IMR-90 (cell line): ENCODE data around the gene RAP1GAP. TPM values are rescaled to one million over a fixed set of nuclear protein-coding genes. Genes with fewer than 3 reads are reported as not detected.
A peak's percentile ranks its signal among the peaks of the same experiment; 100 is the strongest.

ENCODE experiments used
- ATAC-seq: fragments of 200-7000 bp; cut with Tn5 transposase; 2 replicates; pipeline ENCODE4 v1.9.1; 2020; ENCODE audit warnings: low read depth, mild to moderate bottlenecking, moderate library complexity
- BruUV-seq: library from RNA; stranded (reverse); fragments of 400-500 nt; replicated peaks from 2 replicates; lab custom pipeline; 2021; lab: Mats Ljungman, UMichigan
- CTCF ChIA-PET: fragments of 300-600 bp; formaldehyde crosslinking; extraction: SDS; loops from one replicate; lab custom pipeline; 2021; ENCODE audit warnings: antibody characterized with exemption; lab: Yijun Ruan, JAX
- POLR2A ChIA-PET: fragments of 300-600 bp; sonication (Branson Sonifier 250); formaldehyde crosslinking; loops from one replicate; lab custom pipeline; 2022; ENCODE audit warnings: antibody characterized with exemption; ENCODE audit not compliant: unreplicated experiment; lab: Charles Lee
- DNase-seq: peaks from one replicate; pipeline ENCODE4 v3.0.0; 2013
- H2AFZ ChIP-seq: replicated peaks from 2 replicates; pipeline ENCODE3; 2013; ENCODE audit warnings: low read length, mild to moderate bottlenecking; ENCODE audit not compliant: poor library complexity
- H2AK5ac ChIP-seq: 2 replicates; pipeline ENCODE4 v1.6.1; 2013; ENCODE audit warnings: low read depth, low read length, inconsistent platforms
- H2AK9ac ChIP-seq: replicated peaks from 2 replicates; pipeline ENCODE3; 2013; ENCODE audit warnings: mild to moderate bottlenecking, low read depth, low read length, moderate library complexity; ENCODE audit not compliant: poor library complexity
- H2BK120ac ChIP-seq: 2 replicates; pipeline ENCODE4 v1.6.1; 2013; ENCODE audit warnings: low read depth, low read length, inconsistent platforms
- H2BK15ac ChIP-seq: 3 replicates; pipeline ENCODE4 v1.6.1; 2013; ENCODE audit warnings: low read depth, low read length, inconsistent platforms
- H2BK20ac ChIP-seq: 2 replicates; pipeline ENCODE4 v1.6.1; 2013; ENCODE audit warnings: low read depth, mild to moderate bottlenecking, inconsistent platforms, low read length, moderate library complexity
- H2BK5ac ChIP-seq: 2 replicates; pipeline ENCODE4 v1.6.1; 2013; ENCODE audit warnings: mild to moderate bottlenecking, low read depth, low read length, inconsistent platforms; ENCODE audit not compliant: poor library complexity, severe bottlenecking
- H3K14ac ChIP-seq: replicated peaks from 2 replicates; pipeline ENCODE4 v1.6.1; 2013; ENCODE audit warnings: low read depth, low read length, inconsistent platforms
- H3K18ac ChIP-seq: 2 replicates; pipeline ENCODE4 v1.6.1; 2013; ENCODE audit warnings: low read depth, low read length, control low read depth
- H3K23ac ChIP-seq: 2 replicates; pipeline ENCODE4 v1.6.1; 2013; ENCODE audit warnings: low read depth, low read length, inconsistent platforms
- H3K27ac ChIP-seq: 2 replicates; pipeline ENCODE4 v1.5.1; 2013; ENCODE audit warnings: mild to moderate bottlenecking, control low read depth, low read length; ENCODE audit not compliant: insufficient read depth
- H3K27me3 ChIP-seq: 2 replicates; pipeline ENCODE4 v1.6.1; 2013; ENCODE audit warnings: low read length; ENCODE audit not compliant: control insufficient read depth, insufficient read depth
- H3K36me3 ChIP-seq: 2 replicates; pipeline ENCODE4 v1.6.1; 2013; ENCODE audit warnings: low read length, mixed read lengths; ENCODE audit not compliant: control insufficient read depth, insufficient read depth
- H3K4ac ChIP-seq: 2 replicates; pipeline ENCODE4 v1.6.1; 2013; ENCODE audit warnings: low read depth, low read length, inconsistent platforms
- H3K4me1 ChIP-seq: 2 replicates; pipeline ENCODE4 v1.6.1; 2013; ENCODE audit warnings: low read length, mixed read lengths; ENCODE audit not compliant: control insufficient read depth, insufficient read depth
- H3K4me2 ChIP-seq: 2 replicates; pipeline ENCODE4 v1.6.1; 2013; ENCODE audit warnings: low read depth, mild to moderate bottlenecking, control low read depth, low read length, moderate library complexity
- H3K4me3 ChIP-seq: 2 replicates; pipeline ENCODE4 v1.5.1; 2013; ENCODE audit warnings: low read depth, mild to moderate bottlenecking, control low read depth, low read length, moderate library complexity; ENCODE audit not compliant: insufficient read depth
- H3K56ac ChIP-seq: 2 replicates; pipeline ENCODE4 v1.6.1; 2013; ENCODE audit warnings: low read length, inconsistent platforms; ENCODE audit not compliant: insufficient read depth; ENCODE audit errors: extremely low read depth
- H3K79me1 ChIP-seq, 2 experiments: 2 replicates each; pipeline ENCODE4 v1.6.1; 2013; ENCODE audit warnings: low read length in 2 of 2, inconsistent platforms in 1 of 2, low read depth in 1 of 2
- H3K9ac ChIP-seq: 2 replicates; pipeline ENCODE4 v1.6.1; 2013; ENCODE audit warnings: low read depth, low read length, control low read depth
- H3K9me1 ChIP-seq: 2 replicates; pipeline ENCODE4 v1.6.1; 2013; ENCODE audit warnings: low read length, inconsistent platforms; ENCODE audit not compliant: insufficient read depth
- H3K9me3 ChIP-seq: 2 replicates; pipeline ENCODE4 v1.6.1; 2013; ENCODE audit warnings: low read length; ENCODE audit not compliant: control insufficient read depth, insufficient read depth
- H4K20me1 ChIP-seq: 2 replicates; pipeline ENCODE4 v1.6.1; 2013; ENCODE audit warnings: low read length, inconsistent platforms; ENCODE audit not compliant: insufficient read depth
- H4K5ac ChIP-seq: 2 replicates; pipeline ENCODE4 v1.6.1; 2013; ENCODE audit warnings: mild to moderate bottlenecking, low read depth, low read length, control low read depth
- H4K8ac ChIP-seq, 2 experiments: 2 replicates each; pipeline ENCODE4 v1.6.1; 2013; ENCODE audit warnings: low read depth in 2 of 2, low read length in 2 of 2, control low read depth in 1 of 2, inconsistent platforms in 1 of 2
- H4K91ac ChIP-seq: 2 replicates; pipeline ENCODE4 v1.6.1; 2013; ENCODE audit warnings: low read depth, low read length, inconsistent platforms; ENCODE audit not compliant: insufficient read depth
- BHLHE40 ChIP-seq: fragments of 150-350 bp; IDR thresholded peaks from 2 replicates; pipeline ENCODE4 v1.6.1; 2016; ENCODE audit warnings: mild to moderate bottlenecking, low read depth, low read length
- FOS ChIP-seq: fragments of 150-350 bp; IDR thresholded peaks from 2 replicates; pipeline ENCODE4 v1.6.1; 2016; ENCODE audit warnings: low read depth, low read length
- MAZ ChIP-seq: IDR thresholded peaks from 2 replicates; pipeline ENCODE4 v1.6.1; 2012; ENCODE audit warnings: low read depth, mild to moderate bottlenecking, low read length, improper control_type of control experiment, moderate library complexity, borderline replicate concordance
- NFE2L2 ChIP-seq: fragments of 150-350 bp; IDR thresholded peaks from 2 replicates; pipeline ENCODE4 v1.6.1; 2016; ENCODE audit warnings: low read depth, mild to moderate bottlenecking, low read length
- POLR2A ChIP-seq: IDR thresholded peaks from 2 replicates; pipeline ENCODE4 v1.6.1; 2012; ENCODE audit warnings: mild to moderate bottlenecking, low read depth, low read length
- RCOR1 ChIP-seq: IDR thresholded peaks from 2 replicates; pipeline ENCODE4 v1.6.1; 2012; ENCODE audit warnings: mild to moderate bottlenecking, low read length, improper control_type of control experiment; ENCODE audit not compliant: insufficient replicate concordance
- RFX5 ChIP-seq: IDR thresholded peaks from 2 replicates; pipeline ENCODE4 v1.8.0; 2012; ENCODE audit warnings: low read depth, mild to moderate bottlenecking, low read length, moderate library complexity
- SMC3 ChIP-seq: fragments of 150-350 bp; IDR thresholded peaks from 2 replicates; pipeline ENCODE4 v1.6.1; 2016; ENCODE audit warnings: low read depth, mild to moderate bottlenecking, antibody characterized with exemption, low read length, moderate library complexity
- WGBS, 2 experiments: methylation state at CpG; one replicate each; pipeline versions ENCODE4 v1.1.5 to v1.1.7; 2013; ENCODE audit warnings: missing lambda C conversion rate in 2 of 2; ENCODE audit not compliant: insufficient read length in 1 of 2; ENCODE audit errors: extremely low coverage in 2 of 2; 5-methylcytosine and 5-hydroxymethylcytosine counted together
- dilution Hi-C: fragments of 300-500 bp; cut with HindIII; formaldehyde crosslinking; loops from one replicate; pipeline ENCODE4 v1.14.3; 2018; ENCODE audit warnings: low sequenced_read_pairs; ENCODE audit not compliant: unreplicated experiment
- in situ Hi-C: fragments of 300-500 bp; cut with MboI; formaldehyde crosslinking; loops from 3 replicates; pipeline ENCODE4 v1.14.3; 2019; ENCODE audit warnings: low sequenced_read_pairs, inconsistent platforms, mixed read lengths
- intact Hi-C: fragments of 100-400 bp; cut with micrococcal nuclease; formaldehyde crosslinking; loops from 2 replicates; pipeline ENCODE4 v1.10.0; 2022
- polyA plus RNA-seq, 3 experiments: library from polyadenylated mRNA; depleted of rRNA; stranded (reverse); fragments of >200 nt; gene quantifications; 2 replicates each; pipeline ENCODE4 v1.2.3, GENCODE V29; 2012; ENCODE audit warnings: low replicate concordance in 1 of 3
- total RNA-seq: library from RNA; depleted of rRNA; stranded (reverse); fragments of >200 nt; gene quantifications from 2 replicates; pipeline ENCODE4 v1.2.3, GENCODE V29; 2012
- TF ChIP-seq, protein P1 (sequence below): fragments of 150-350 bp; IDR thresholded peaks from 2 replicates; pipeline ENCODE4 v1.6.1; 2017; ENCODE audit warnings: mild to moderate bottlenecking, antibody characterized with exemption, low read length, low read depth
- TF ChIP-seq, protein P2 (sequence below): conservative IDR thresholded peaks from 2 replicates; pipeline ENCODE4 v1.5.1; 2012; ENCODE audit warnings: mild to moderate bottlenecking, low read depth, low read length, improper control_type of control experiment
- TF ChIP-seq, protein P3 (sequence below): fragments of 150-350 bp; IDR thresholded peaks from 2 replicates; pipeline ENCODE4 v1.6.1; 2016; ENCODE audit warnings: low read depth, mild to moderate bottlenecking, low read length, moderate library complexity, borderline replicate concordance

The RAP1GAP gene
- total and polyA plus RNA-seq, 2 of the 4 experiments (the other 2 are of a cell fraction): under 0.01 to 0.10 TPM

DNA sequence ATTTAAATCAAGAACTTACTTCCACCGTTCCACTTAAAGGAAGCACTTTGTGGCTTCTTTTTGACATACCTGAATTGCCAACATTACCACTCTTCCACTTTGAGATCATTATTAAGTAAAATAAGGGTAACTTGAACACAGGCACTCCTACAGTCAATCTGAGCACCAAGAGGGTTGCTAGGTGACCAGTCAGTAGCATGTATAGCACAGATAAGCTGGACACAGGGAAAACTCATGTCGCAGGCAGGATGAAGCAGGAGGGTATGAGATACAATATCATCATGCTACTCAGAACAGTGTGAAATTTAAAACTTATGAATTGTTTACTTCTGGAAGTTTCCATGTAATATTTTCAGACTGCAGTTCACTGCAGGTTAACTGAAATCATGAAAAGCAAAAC is 47.0 kb upstream of the RAP1GAP start:
- no peak overlapping the region for H3K14ac ChIP-seq
- TF ChIP-seq NFE2L2 (no peak), FOS (no peak), RFX5 (no peak), POLR2A (no peak), RCOR1 (no peak), SMC3 (no peak), BHLHE40 (no peak), MAZ (no peak)
- TF ChIP-seq, protein P1, sequence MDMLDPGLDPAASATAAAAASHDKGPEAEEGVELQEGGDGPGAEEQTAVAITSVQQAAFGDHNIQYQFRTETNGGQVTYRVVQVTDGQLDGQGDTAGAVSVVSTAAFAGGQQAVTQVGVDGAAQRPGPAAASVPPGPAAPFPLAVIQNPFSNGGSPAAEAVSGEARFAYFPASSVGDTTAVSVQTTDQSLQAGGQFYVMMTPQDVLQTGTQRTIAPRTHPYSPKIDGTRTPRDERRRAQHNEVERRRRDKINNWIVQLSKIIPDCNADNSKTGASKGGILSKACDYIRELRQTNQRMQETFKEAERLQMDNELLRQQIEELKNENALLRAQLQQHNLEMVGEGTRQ: no peak
- TF ChIP-seq, protein P2, sequence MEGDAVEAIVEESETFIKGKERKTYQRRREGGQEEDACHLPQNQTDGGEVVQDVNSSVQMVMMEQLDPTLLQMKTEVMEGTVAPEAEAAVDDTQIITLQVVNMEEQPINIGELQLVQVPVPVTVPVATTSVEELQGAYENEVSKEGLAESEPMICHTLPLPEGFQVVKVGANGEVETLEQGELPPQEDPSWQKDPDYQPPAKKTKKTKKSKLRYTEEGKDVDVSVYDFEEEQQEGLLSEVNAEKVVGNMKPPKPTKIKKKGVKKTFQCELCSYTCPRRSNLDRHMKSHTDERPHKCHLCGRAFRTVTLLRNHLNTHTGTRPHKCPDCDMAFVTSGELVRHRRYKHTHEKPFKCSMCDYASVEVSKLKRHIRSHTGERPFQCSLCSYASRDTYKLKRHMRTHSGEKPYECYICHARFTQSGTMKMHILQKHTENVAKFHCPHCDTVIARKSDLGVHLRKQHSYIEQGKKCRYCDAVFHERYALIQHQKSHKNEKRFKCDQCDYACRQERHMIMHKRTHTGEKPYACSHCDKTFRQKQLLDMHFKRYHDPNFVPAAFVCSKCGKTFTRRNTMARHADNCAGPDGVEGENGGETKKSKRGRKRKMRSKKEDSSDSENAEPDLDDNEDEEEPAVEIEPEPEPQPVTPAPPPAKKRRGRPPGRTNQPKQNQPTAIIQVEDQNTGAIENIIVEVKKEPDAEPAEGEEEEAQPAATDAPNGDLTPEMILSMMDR: no peak
- TF ChIP-seq, protein P3, sequence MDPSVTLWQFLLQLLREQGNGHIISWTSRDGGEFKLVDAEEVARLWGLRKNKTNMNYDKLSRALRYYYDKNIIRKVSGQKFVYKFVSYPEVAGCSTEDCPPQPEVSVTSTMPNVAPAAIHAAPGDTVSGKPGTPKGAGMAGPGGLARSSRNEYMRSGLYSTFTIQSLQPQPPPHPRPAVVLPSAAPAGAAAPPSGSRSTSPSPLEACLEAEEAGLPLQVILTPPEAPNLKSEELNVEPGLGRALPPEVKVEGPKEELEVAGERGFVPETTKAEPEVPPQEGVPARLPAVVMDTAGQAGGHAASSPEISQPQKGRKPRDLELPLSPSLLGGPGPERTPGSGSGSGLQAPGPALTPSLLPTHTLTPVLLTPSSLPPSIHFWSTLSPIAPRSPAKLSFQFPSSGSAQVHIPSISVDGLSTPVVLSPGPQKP: no peak
- no peak overlapping the region for H3K27ac ChIP-seq
- H3K4me1 ChIP-seq: no peaks in the 10 kb centered on the region
- H3K18ac ChIP-seq: no peak overlapping the region
- no peak overlapping the region for H4K5ac ChIP-seq
- in situ Hi-C loops (loop anchor here (25.0 kb wide), 1 partner anchor 246 kb away; no protein-coding TSS in a partner anchor), intact Hi-C loops (no loop called here), dilution Hi-C loops (no loop called here)
- POLR2A ChIA-PET: no interaction called here
- H3K9ac ChIP-seq: no peak overlapping the region
- BruUV-seq: no TSS peak
- H3K56ac ChIP-seq: no peak overlapping the region
- CTCF ChIA-PET: no interaction called here
- H3K79me1 ChIP-seq: peaks cover 17 to 32% of the 10 kb centered on the region in 2 experiments
- WGBS, 2 experiments: no CpG with 5 or more reads among the region's 2 CpGs
- H2AK9ac ChIP-seq: no peak overlapping the region
- no peak overlapping the region for H2AFZ ChIP-seq
- no peak overlapping the region for H4K91ac ChIP-seq
- no peak overlapping the region for H3K4me2 ChIP-seq
- H4K20me1 ChIP-seq: no peaks in the 10 kb centered on the region
- no peak overlapping the region for H2BK120ac ChIP-seq
- H3K36me3 ChIP-seq: peaks cover 54% of the 10 kb centered on the region
- H3K9me3 ChIP-seq: no peaks in the 10 kb centered on the region
- H3K4me3 ChIP-seq: no peak overlapping the region
- peaks cover 5% of the 10 kb centered on the region; the same call in 1 of the 2 replicates for H3K9me1 ChIP-seq
- ATAC-seq (no peak), DNase-seq (no peak)
- no peak overlapping the region for H2BK5ac ChIP-seq
- no peak overlapping the region for H4K8ac ChIP-seq
- H3K27me3 ChIP-seq: no peaks in the 10 kb centered on the region
- no peak overlapping the region for H2BK15ac ChIP-seq
- no peak overlapping the region for H2BK20ac ChIP-seq
- 0 out of 2 replicates have a peak overlapping the region, but pooled peaks have one; percentile 39 for H3K23ac ChIP-seq
- no peak overlapping the region for H2AK5ac ChIP-seq
- H3K4ac ChIP-seq: no peak overlapping the region
